ENCODE measurements around the gene ARFGAP1.
"Not testable (repeated sequence)": the region's sequence is repeated elsewhere in the genome, so short reads cannot be mapped to it uniquely, and the experiment has no call there.

The ARFGAP1 gene

DNA sequence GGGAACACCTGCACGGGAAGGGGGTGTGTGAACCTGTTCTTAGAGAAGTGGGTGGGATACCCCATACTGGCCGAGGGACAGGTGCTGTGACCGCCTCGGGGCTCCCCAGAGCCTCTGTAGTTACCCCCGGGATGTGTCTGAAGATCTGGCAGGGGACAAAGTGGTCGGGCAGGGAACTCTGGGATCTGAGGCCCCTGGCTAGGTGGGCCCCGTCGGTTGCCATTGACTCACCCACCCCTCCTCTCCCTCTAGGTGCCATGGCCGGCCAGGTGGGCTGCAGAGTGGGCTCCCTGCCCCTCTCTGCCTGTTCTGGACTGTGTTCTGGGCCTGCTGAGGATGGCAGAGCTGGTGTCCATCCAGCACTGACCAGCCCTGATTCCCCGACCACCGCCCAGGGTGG, 32.6 kb upstream of the ARFGAP1 start:
- DNase-seq (ENCODE audit: low read depth, low spot score): no peak

- DNase-seq (ENCODE audit: low read depth, low spot score): no peak
Observed at GRCh38 chr20:63241272-63241671, 31.3 kb upstream of the ARFGAP1 start.

GRCh38 chr20:63242736-63243135, 29.9 kb upstream of the ARFGAP1 start:
- DNase-seq (ENCODE audit: low read depth, low spot score): no peak

GRCh38 chr20:63243604-63244247, 28.9 kb upstream of the ARFGAP1 start:
- DNase-seq (ENCODE audit: low read depth, low spot score): no peak

DNA sequence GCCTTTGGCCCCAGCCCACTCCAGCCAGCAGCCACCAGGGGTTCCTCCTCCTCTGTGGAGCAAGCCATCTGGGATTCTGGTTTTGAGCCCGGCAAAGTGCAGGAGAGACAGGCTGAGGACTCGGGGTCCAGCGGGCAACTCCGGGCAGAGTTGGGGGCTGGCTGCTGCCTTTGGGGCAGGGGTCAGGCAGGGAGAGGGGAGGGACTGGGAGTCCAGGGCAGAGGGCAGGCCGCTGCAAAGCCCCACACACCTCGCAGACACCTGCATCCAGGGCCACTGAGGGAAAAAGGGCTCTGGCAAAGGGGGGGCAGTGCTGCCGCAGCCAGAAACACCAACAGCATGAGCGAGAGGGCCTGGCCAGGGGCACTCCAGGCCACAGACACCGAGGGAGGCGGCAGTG, 28.1 kb upstream of the ARFGAP1 start:
- no peak for DNase-seq (ENCODE audit: low read depth, low spot score)

- DNase-seq (ENCODE audit: low read depth, low spot score): no peak
Observed at GRCh38 chr20:63246490-63247288, 25.9 kb upstream of the ARFGAP1 start.

DNA sequence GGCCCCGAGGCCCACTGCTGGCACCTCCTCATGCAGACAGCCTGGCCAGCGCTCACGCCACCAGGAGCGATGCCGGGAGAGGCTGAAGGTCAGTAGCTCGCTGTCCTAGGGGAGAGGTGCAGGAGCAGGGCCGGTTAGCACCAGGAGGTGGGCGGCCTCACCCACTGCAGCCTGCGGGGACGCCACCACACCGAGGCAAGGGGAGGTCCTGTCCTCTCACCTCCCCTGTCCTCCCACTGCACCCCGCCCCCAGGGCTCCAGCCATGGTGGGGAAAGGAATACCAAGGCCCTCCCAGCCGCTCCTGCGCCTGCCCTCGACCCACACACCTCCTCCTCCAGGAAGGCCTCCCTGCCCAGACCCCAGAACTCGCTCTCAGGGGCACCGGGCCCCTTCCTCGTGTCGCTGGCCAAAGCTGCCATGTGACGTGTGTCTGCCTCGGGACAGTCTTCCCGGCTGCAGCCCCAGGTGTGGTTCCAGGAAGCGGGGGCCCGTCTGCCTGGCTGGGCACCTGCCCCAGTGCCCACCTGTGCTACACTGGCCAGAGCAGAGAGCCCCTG, 24.9 kb upstream of the ARFGAP1 start:
- no peak for DNase-seq (ENCODE audit: low read depth, low spot score)

GRCh38 chr20:63248835-63249591, 23.6 kb upstream of the ARFGAP1 start:
- DNase-seq (ENCODE audit: low read depth, low spot score): no peak

DNA sequence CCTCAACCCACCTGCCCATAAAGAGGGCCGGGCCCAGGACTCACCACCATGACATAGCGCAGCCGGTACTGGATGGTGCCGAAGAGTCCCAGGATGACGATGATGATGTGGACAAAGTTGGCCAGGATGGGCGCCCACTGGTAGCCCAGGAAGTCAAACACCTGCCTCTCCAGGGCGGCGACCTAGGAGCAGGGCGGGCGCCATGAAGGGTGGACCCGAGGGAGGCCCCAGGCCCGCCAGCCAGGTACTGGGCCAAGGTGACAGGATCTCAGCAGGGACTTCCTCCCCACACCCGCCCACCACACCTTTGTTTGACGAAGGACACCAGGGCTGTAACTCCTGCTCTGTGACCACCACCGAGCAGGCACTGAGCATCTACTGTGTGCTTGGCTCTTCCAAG, 22.7 kb upstream of the ARFGAP1 start:
- DNase-seq (ENCODE audit: low read depth, low spot score): no peak

GRCh38 chr20:63251350-63251749, 21.3 kb upstream of the ARFGAP1 start:
- DNase-seq (ENCODE audit: low read depth, low spot score): not testable (repeated sequence)

DNA sequence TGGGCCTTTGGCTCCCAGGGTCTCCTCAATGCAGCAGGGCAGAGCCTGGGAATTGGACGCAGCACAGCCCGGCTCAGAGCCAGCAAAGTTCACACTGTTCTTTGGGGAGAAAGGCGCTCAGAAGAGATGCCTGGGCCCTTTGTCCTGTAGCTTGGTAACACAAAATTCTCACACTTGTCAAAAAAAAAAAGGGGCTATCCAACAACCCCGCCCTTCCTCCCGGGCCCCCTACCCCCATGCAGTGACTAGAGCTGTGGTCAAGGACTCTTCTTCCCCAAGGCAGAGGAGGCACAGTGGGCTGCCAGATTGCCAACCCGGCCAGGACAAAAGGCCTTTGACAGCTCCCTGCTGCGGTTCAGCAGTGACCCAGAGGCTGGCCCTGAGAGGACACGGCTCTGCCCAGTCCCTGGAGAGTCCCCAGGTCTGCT, 20.3 kb upstream of the ARFGAP1 start:
- no peak for DNase-seq (ENCODE audit: low read depth, low spot score)

- no peak for DNase-seq (ENCODE audit: low read depth, low spot score)
Observed at GRCh38 chr20:63253065-63253437, 19.6 kb upstream of the ARFGAP1 start.

GRCh38 chr20:63253438-63254231, 19.0 kb upstream of the ARFGAP1 start:
- DNase-seq (ENCODE audit: low read depth, low spot score): no peak

GRCh38 chr20:63254232-63254605, 18.4 kb upstream of the ARFGAP1 start, which contains the start of gene NKAIN4:
NKAIN4 (minus strand) TSS chr20:63254463; CDS start chr20:63254450, 13 bp downstream.
- no peak for DNase-seq (ENCODE audit: low read depth, low spot score)

DNA sequence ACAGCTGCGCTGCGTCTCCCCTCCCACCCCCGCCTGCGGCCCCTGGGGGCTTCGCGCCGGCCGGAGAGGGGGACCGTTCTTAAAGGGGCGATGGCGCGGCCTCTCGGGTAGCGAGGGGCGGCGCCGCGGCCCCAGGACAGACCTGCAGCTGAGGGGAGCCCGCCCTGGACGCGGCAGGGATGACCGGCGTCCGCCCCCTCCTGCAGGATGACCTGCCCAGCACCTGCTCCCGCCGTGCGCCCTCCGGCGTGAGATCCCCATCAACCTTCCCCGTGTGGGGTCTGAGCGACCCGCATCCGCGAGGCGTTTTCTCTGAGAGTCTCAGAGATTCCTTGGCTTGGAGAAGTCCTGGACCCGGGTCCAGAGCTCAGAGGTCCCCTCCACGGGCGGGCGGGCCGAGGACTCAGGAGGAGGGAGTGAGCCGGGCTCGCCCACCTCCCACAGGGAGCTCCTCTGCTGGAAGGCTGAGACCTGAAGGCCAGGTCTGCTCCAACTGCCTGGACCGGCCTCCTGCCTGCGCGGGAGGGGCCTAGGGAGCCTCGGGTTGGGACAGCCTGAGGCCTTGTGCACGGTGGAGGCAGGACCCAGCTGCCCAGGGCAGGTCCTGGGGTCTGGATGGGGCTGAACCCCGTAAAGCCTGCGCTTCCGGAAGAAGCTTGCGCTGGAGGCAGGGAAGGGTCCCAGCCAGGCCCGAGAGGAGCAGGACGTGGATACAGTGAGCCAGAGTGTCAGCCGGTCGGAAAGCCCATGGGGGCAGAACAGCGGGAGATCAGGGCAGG, 17.8 kb upstream of the ARFGAP1 start:
- no peak for DNase-seq (ENCODE audit: low read depth, low spot score)

GRCh38 chr20:63255931-63256704, 16.5 kb upstream of the ARFGAP1 start:
- no peak for DNase-seq (ENCODE audit: low read depth, low spot score)

DNA sequence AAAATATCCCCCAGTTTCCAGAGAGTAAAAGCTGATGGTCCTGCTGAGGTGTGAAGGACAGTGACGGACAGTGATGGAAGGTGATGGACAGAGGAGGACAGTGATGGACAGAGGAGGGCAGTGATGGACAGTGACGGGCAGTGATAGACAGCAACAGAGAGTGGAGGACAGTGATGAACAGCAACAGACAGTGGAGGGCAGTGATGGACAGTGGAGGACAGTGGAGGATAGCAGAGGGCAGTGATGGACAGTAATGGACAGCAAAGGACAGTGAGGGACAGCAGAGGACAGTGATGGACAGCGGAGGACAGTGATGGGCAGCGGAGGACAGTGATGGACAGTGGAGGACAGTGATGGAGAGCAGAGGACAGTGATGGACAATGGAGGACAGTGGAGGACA, 15.7 kb upstream of the ARFGAP1 start:
- DNase-seq (ENCODE audit: low read depth, low spot score): no peak

DNA sequence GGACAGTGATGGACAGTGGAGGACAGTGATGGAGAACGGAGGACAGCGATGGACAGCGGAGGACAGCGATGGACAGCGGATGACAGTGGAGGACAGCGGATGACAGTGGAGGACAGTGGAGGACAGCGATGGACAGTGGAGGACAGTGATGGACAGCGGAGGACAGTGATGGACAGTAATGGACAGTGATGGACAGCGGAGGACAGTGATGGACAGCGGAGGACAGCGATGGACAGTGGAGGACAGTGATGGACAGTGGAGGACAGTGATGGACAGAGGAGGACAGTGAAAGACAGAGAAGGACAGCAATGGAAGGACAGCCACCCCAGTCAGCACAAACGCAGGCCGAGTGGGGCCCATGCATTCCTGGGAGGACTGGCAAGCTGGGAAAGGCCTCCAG, 15.0 kb upstream of the ARFGAP1 start:
- no peak for DNase-seq (ENCODE audit: low read depth, low spot score)

GRCh38 chr20:63258781-63259180, 13.8 kb upstream of the ARFGAP1 start:
- no peak for DNase-seq (ENCODE audit: low read depth, low spot score)

Measured in activated CD4-positive, CD25-positive, alpha-beta regulatory T cell treated with anti-CD3 and anti-CD28 coated beads, Interleukin-2, amount 50 U/mL, for 16 hours (primary cell).